Epithelial cell of proximal tubule (primary cell): ENCODE results near the gene SLC25A5. TPM values are rescaled to one million over a fixed set of nuclear protein-coding genes. Genes with fewer than 3 reads are reported as not detected.
A peak's percentile ranks its signal among the peaks of the same experiment; 100 is the strongest.

ENCODE experiments used
- DNase-seq: peaks from one replicate; pipeline ENCODE4 v3.0.0-alpha.2; 2011; ENCODE audit warnings: low read depth
- H3K4me3 ChIP-seq: 2 replicates; pipeline ENCODE4 v1.5.1; 2011; ENCODE audit warnings: low read depth, mild to moderate bottlenecking, low read length
- total RNA-seq: library from RNA; depleted of rRNA; stranded (reverse); fragments of >200 nt; gene quantifications from 2 replicates; pipeline ENCODE4 v1.2.3, GENCODE V29; 2015
- TF ChIP-seq, protein P1 (sequence below): conservative IDR thresholded peaks from 2 replicates; pipeline ENCODE4 v1.5.1; 2012; ENCODE audit warnings: low read depth, mild to moderate bottlenecking, low read length

Gene SLC25A5
- total RNA-seq, 1 donor from 2014 or later = 298 TPM

DNA sequence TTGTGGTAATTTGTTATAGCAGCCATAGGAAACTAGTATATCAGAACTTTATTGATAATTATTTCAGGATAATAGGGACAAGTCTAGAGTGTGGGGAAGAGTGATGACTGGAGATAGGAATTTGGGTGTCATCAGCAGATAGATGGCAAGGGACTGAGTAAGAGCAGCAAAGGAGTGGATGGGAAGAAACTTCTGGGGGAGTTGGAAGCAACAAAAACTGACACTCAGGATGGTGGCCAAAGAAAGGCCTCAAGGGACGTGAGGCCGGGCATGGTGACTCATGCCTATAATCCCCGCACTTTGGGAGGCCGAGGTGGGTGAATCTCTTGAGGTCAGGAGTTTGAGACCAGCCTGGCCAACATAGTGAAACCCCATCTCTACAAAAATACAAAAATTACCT is 9.1 kb upstream of the SLC25A5 start:
- H3K4me3 ChIP-seq = no peak overlapping the region
- DNase-seq = no peak
- TF ChIP-seq, protein P1, sequence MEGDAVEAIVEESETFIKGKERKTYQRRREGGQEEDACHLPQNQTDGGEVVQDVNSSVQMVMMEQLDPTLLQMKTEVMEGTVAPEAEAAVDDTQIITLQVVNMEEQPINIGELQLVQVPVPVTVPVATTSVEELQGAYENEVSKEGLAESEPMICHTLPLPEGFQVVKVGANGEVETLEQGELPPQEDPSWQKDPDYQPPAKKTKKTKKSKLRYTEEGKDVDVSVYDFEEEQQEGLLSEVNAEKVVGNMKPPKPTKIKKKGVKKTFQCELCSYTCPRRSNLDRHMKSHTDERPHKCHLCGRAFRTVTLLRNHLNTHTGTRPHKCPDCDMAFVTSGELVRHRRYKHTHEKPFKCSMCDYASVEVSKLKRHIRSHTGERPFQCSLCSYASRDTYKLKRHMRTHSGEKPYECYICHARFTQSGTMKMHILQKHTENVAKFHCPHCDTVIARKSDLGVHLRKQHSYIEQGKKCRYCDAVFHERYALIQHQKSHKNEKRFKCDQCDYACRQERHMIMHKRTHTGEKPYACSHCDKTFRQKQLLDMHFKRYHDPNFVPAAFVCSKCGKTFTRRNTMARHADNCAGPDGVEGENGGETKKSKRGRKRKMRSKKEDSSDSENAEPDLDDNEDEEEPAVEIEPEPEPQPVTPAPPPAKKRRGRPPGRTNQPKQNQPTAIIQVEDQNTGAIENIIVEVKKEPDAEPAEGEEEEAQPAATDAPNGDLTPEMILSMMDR = no peak

DNA sequence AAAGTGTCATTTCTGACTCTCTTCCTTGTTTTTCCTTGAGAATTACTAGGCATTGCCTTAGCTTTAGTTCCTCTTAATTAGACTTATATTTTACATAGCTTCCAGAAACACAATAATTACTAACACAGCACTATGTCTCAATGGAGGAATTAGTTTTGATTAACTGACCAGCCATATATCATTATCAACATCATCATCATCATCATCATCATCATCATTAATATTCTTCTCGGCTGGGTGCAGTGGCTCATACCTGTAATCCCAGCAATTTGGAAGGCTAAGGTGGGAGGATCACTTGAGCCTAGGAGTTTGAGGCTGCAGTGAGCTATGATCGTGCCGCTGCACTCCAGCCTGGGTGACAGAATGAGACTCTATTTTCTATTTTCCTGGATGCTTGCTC is 2.7 kb upstream of the SLC25A5 start:
- no peak for DNase-seq
- TF ChIP-seq, protein P1 = no peak
- no peak overlapping the region for H3K4me3 ChIP-seq

DNA sequence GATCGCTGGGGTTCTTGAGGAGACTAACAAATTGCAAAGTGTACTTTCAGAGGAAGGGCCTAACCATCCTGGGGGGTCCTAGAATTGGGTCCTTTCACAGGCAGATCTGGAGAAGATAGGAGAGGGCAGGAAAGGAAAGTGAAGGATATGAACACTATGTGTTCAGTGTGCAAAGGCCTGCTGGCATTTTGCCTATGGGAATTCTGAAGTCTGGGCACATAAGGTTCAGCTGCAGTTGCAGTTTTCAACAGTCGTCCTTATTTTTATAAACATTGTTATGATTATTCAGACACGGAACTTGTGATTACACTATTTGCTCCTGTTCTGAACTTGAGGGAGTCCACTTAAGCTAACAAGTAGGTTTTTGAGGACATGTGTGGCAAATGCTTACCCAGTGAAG is 1.3 kb upstream of the SLC25A5 start:
- no peak for DNase-seq
- no peak overlapping the region for H3K4me3 ChIP-seq
- TF ChIP-seq, protein P1 = no peak

DNA sequence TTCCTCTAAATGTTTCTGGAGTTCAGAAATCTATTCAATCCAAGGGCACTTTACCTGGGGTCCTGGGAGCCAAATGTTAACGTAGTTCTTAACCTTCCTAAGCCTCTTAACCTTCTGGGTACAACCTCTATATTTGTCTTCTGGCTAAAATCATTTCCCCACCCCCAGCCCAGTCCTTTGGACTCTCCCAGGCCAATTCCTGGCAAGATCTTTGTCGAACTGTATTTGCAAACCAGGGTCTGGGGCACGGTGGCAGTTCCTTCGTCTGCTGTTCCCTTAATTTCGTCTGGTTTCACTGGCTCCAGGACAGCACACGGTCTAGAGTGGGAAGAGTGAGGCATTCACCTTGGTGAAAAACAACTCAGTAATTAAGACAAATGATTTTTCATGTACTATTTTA is 811 bp upstream of the SLC25A5 start:
- TF ChIP-seq, protein P1 = no peak
- no peak for DNase-seq
- H3K4me3 ChIP-seq = peak overlapping the region; percentile 79

DNA sequence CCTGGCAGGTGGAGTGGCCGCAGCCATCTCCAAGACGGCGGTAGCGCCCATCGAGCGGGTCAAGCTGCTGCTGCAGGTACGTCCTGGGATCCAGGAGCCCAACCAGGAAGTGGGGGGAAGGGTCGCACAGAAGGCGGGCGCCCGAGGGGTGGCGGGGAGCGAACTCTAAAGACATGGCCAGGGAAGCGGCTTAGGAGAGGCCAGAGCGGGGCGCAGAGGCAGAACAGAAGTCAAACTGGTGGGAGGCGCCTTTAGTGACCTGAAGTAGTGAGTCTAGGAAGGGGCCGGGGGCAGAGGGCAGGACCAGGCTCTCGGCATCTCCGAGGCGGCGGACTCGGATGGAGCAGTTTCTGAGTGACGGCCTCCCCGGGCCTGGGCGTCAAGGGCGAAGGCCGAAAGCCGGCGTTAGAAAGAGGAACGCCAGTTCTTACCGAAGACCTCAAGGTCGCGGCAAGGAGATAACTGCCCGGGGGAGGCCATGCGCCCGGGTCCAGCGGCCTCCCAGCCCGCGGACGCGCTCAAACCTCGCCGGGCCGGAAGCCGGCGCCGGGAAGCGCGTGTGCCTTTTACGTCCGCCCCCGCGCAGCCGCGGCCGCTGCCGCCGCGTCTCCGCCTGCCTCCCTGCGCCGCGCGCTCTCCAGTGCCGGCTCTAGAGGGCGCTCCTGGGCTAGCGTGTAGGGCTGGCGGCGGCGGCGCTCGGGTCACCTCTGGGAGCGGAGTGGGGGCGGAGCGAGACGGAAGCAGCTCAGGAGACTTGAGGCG is 488 bp downstream of the SLC25A5 start:
- TF ChIP-seq, protein P1 = peak; percentile 59
- peak overlapping the region; percentile 79 for H3K4me3 ChIP-seq
- DNase-seq = no peak

DNA sequence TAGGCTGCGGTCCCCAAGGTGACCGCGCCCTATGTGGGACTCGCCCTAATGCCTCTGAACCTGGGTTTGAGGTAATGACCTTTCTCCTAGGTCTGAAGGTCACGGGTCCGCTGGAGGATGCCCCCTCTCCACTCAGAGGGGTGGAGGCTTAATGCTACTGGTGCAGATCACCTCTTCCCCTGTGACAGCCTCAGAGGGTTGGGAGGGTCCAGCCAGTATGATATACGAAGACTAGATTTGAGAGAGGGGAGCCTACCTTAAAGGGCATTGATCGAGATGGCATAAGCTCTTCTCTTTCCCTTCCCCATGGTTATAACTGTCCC is 1.0 kb downstream of the SLC25A5 start:
- DNase-seq = no peak
- H3K4me3 ChIP-seq = peak overlapping the region; percentile 79
- TF ChIP-seq, protein P1 = no peak

DNA sequence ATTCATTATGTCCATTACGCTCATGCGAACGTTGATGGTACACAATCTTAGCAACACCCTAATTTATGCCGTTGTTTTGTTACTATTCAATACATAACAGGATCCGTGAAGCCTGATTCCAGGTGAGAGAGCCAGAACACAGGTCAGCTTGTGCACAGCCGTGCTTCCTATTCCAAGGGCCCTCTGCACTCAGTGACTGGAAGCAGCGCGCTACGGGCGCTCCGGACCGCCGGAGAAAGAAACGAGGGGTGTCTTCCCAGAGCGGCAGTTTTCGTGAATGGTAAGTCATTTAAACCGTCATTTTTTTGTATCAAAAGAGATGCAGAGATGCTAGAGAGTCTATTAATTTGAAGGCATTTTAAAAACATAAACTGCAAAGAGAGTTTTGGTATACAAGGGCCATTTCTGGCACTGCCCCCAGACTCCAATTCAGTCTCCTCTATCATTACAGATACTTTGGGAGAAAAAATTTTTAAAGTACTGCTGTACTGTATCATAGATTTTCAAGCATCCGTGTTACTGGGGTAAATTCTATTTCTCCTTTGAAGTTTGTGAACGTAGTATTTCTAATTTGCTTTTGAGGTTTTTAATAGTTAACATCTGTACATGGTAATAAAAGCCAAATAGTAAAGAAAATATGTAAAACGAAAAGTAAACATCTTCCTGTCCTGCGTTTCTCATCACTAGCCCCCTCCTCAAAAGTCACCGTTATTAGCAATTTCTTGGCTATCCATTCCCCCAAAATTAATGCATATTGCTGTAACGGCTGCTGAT is 6.6 kb downstream of the SLC25A5 start:
- no peak overlapping the region for H3K4me3 ChIP-seq
- no peak for DNase-seq
- TF ChIP-seq, protein P1 = no peak
